ENCODE measurements around the gene KRT74. TPM values are rescaled to one million over a fixed set of nuclear protein-coding genes. Genes with fewer than 3 reads are reported as not detected.
A peak's percentile ranks its signal among the peaks of the same experiment; 100 is the strongest.

KRT74 gene
- total and polyA plus RNA-seq, 3 experiments from 2014 or later = not detected

DNA sequence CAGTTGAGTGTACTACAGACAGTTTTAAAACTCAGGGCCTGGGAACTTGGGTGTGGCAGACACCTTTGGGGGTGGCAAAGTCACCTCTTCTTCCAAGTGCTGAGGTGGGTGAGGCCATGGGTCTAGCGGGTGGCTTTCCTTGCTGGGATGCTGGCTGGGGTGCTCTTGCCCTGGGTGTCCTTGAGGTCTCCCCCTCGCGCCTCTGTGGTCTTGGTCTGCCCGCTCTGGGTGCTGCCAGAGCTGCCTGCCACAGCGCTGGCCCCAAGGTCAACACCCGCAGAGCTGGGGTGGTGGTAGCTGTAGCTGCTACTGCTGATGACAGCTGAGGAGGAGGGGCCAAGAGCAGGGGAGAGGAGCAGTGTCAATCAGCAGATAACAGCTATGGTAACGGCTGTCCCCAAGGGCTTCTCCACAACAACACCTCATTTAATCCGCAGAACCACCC, 6.8 kb downstream of the KRT74 start:
- peaks cover 0 to 2% (median 0%) of the 10 kb centered on the region in 3 donors for H3K36me3 Mint-ChIP-seq

GRCh38 chr12:52564582-52564981, 9.1 kb downstream of the KRT74 start:
- Histone ChIP-seq H3K4me3 (ENCODE audit: low read length) (no peak overlapping the region), H3K4me1 (ENCODE audit: insufficient read depth, low read length) (peaks cover 36% of the 10 kb centered on the region), H3K27me3 (ENCODE audit: insufficient read depth, low read length, poor library complexity, severe bottlenecking) (no peaks in the 10 kb centered on the region), H3K27ac (ENCODE audit: low read depth, low read length) (no peak overlapping the region), H3K36me3 (ENCODE audit: insufficient read depth, low read length) (no peaks in the 10 kb centered on the region), H3K9me3 (ENCODE audit: low read length) (no peaks in the 10 kb centered on the region)
- DNase-seq = no peak
- H3K36me3 Mint-ChIP-seq = peaks cover 0 to 2% (median 0%) of the 10 kb centered on the region in 3 donors
- H3K4me3 Mint-ChIP-seq = no peak overlapping the region
- no peaks in the 10 kb centered on the region for H3K9me3 Mint-ChIP-seq
- peaks cover 27 to 45% (median 35%) of the 10 kb centered on the region in 3 donors for H3K4me1 Mint-ChIP-seq
- ChIA-PET CTCF (no interaction called here), POLR2A (no interaction called here)
- H3K27ac Mint-ChIP-seq = peak overlapping the region in 1 of 8 donors; percentile 43
- H3K27me3 Mint-ChIP-seq = peaks cover 10 to 32% of the 10 kb centered on the region in 2 donors

More for the DNA sequence above, 6.8 kb downstream of the KRT74 start:
- Histone ChIP-seq H3K4me1 (ENCODE audit: insufficient read depth, low read length) (peaks cover 24% of the 10 kb centered on the region), H3K36me3 (ENCODE audit: insufficient read depth, low read length) (no peaks in the 10 kb centered on the region), H3K9me3 (ENCODE audit: low read length) (no peaks in the 10 kb centered on the region), H3K27me3 (ENCODE audit: insufficient read depth, low read length, poor library complexity, severe bottlenecking) (no peaks in the 10 kb centered on the region), H3K27ac (ENCODE audit: low read depth, low read length) (peak overlapping the region; percentile 82), H3K4me3 (ENCODE audit: low read length) (no peak overlapping the region)
- peak overlapping the region; percentile 79 to 97 (median 92) for H3K27ac Mint-ChIP-seq
- H3K4me1 Mint-ChIP-seq = peaks cover 15 to 34% (median 26%) of the 10 kb centered on the region in 3 donors
- peak overlapping the region; percentile 4 to 77 (median 66) for H3K4me3 Mint-ChIP-seq
- CTCF ChIA-PET = interaction anchor here (1.0 to 1.4 kb wide), 2 partner anchors 15 to 304 kb away, joined by 3 to 4 read pairs; no protein-coding TSS in a partner anchor
- no peaks in the 10 kb centered on the region for H3K9me3 Mint-ChIP-seq
- POLR2A ChIA-PET = interaction anchor here (0.6 kb wide), 1 partner anchor 11 kb away, joined by 4 read pairs; no protein-coding TSS in a partner anchor
- peak; percentile 23 to 85 (median 75) for DNase-seq
- H3K27me3 Mint-ChIP-seq = peaks cover 5 to 40% of the 10 kb centered on the region in 2 donors

GRCh38 chr12:52561880-52562449, 11.7 kb downstream of the KRT74 start:
- Mint-ChIP-seq H3K9me3 (no peaks in the 10 kb centered on the region), H3K36me3 (peaks cover 0 to 2% (median 0%) of the 10 kb centered on the region in 3 donors), H3K27me3 (peaks cover 7 to 19% of the 10 kb centered on the region in 2 donors), H3K4me3 (no peak overlapping the region), H3K27ac (peak overlapping the region in 1 of 8 donors; percentile 39), H3K4me1 (peaks cover 34 to 52% (median 43%) of the 10 kb centered on the region in 3 donors)
- H3K27me3 ChIP-seq (ENCODE audit: insufficient read depth, low read length, poor library complexity, severe bottlenecking) = no peaks in the 10 kb centered on the region
- no peak overlapping the region for H3K27ac ChIP-seq (ENCODE audit: low read depth, low read length)
- no peaks in the 10 kb centered on the region for H3K9me3 ChIP-seq (ENCODE audit: low read length)
- H3K36me3 ChIP-seq (ENCODE audit: insufficient read depth, low read length) = no peaks in the 10 kb centered on the region
- ChIA-PET CTCF (interaction anchor here (0.8 to 1.3 kb wide), 3 partner anchors 17 to 324 kb away, joined by 3 read pairs; no protein-coding TSS in a partner anchor), POLR2A (no interaction called here)
- H3K4me1 ChIP-seq (ENCODE audit: insufficient read depth, low read length) = peaks cover 25% of the 10 kb centered on the region
- no peak overlapping the region for H3K4me3 ChIP-seq (ENCODE audit: low read length)
- no peak for DNase-seq

DNA sequence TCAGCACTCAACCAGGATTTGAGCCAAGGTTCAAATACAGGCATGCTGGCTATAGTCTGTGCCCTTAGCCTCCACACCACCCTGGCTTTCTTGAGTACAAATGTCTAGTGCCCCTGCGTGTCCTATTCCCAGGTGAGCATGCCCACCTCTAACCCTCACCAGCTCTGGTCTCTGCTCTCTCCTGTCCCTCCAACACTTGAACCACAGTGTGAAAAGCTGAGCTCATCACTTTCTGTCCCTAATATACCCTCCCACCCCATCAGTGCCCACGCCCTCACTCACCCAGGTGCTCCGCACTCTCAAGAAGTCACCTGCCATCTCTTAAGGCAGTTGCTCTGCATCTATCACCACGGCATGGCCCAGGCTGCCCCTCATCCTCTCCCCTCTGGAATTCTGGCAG, 13.7 kb downstream of the KRT74 start:
- Mint-ChIP-seq H3K4me1 (peaks cover 48 to 61% (median 51%) of the 10 kb centered on the region in 3 donors), H3K4me3 (peak overlapping the region in 2 of 7 donors; percentile 34 to 59), H3K9me3 (no peaks in the 10 kb centered on the region), H3K27ac (peak overlapping the region; percentile 28 to 95 (median 70)), H3K36me3 (peaks cover 0 to 2% (median 0%) of the 10 kb centered on the region in 3 donors), H3K27me3 (peaks cover 7 to 8% of the 10 kb centered on the region in 2 donors)
- Histone ChIP-seq H3K27me3 (ENCODE audit: insufficient read depth, low read length, poor library complexity, severe bottlenecking) (no peaks in the 10 kb centered on the region), H3K9me3 (ENCODE audit: low read length) (no peaks in the 10 kb centered on the region), H3K36me3 (ENCODE audit: insufficient read depth, low read length) (no peaks in the 10 kb centered on the region), H3K27ac (ENCODE audit: low read depth, low read length) (no peak overlapping the region), H3K4me3 (ENCODE audit: low read length) (no peak overlapping the region), H3K4me1 (ENCODE audit: insufficient read depth, low read length) (peaks cover 36% of the 10 kb centered on the region)
- CTCF ChIA-PET = interaction anchor here (1.2 to 1.9 kb wide), 2 partner anchors 16 to 22 kb away, joined by 3 to 5 read pairs; no protein-coding TSS in a partner anchor
- DNase-seq = no peak
- POLR2A ChIA-PET = no interaction called here

DNA sequence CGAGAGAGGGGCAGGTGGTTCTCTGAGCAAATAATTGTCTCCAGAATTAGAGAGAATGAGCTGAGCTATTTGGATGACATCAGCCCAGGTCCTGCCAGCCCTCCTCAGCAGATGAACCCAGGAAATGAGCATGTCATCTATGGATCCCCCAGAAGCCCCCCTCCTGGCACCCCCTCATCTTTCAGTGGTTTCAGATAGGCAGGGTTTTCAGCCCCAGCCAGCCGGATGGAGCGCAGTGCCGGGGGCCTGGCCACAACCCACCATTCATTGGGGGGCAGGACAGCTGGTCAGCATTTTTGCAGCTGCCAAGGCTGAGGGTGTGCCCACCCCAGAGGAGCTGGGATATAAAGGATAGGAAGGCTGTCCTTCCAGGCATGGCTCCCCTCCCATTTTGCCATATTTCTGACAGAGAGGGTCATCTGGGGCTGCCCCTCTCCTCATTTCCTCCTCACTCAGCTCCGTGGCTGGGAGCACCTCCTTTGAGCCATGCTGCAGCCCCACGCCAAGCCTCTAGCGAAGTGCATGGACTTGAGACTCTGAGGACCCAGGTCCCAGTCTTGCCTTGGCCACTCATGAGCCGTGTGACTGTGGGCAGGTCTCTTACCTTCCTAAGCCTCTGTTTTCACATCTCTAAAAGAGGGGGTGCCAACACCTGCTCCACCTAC, 14.7 kb downstream of the KRT74 start:
- peaks cover 49 to 70% (median 62%) of the 10 kb centered on the region in 3 donors for H3K4me1 Mint-ChIP-seq
- DNase-seq = peak in 3 of 5 donors; percentile 5 to 53 (median 19)
- H3K27me3 Mint-ChIP-seq = peaks cover 4 to 6% of the 10 kb centered on the region in 2 donors
- H3K4me1 ChIP-seq (ENCODE audit: insufficient read depth, low read length) = peaks cover 36% of the 10 kb centered on the region
- H3K27ac ChIP-seq (ENCODE audit: low read depth, low read length) = no peak overlapping the region
- H3K36me3 ChIP-seq (ENCODE audit: insufficient read depth, low read length) = no peaks in the 10 kb centered on the region
- H3K4me3 ChIP-seq (ENCODE audit: low read length) = no peak overlapping the region
- CTCF ChIA-PET = no interaction called here
- H3K4me3 Mint-ChIP-seq = peak overlapping the region in 6 of 7 donors; percentile 38 to 88 (median 66)
- H3K27me3 ChIP-seq (ENCODE audit: insufficient read depth, low read length, poor library complexity, severe bottlenecking) = no peaks in the 10 kb centered on the region
- no peaks in the 10 kb centered on the region for H3K9me3 Mint-ChIP-seq
- peak overlapping the region; percentile 35 to 95 (median 79) for H3K27ac Mint-ChIP-seq
- H3K36me3 Mint-ChIP-seq = peaks cover 0 to 2% (median 0%) of the 10 kb centered on the region in 3 donors
- H3K9me3 ChIP-seq (ENCODE audit: low read length) = no peaks in the 10 kb centered on the region
- POLR2A ChIA-PET = no interaction called here

DNA sequence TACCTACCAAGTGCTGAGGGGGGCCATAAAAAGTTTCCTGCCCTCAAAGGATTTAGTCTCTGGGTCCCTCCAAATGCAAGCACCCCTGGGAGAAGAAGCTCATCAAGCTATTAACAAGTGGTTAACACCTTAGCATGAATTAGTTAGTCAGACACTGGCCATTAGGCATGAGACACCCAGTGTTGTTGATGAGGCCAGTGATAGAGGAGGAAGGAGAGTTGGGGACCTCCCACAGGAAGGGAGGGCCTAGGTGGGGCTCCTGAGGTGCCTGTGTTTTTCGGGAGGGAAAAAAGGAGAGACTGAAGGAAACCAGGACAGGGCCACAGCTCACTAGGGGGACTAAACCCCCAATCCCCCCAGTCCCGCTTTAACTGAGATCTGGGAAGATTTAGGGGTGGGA, 16.2 kb downstream of the KRT74 start:
- CTCF ChIA-PET = no interaction called here
- Histone ChIP-seq H3K4me3 (ENCODE audit: low read length) (no peak overlapping the region), H3K9me3 (ENCODE audit: low read length) (no peaks in the 10 kb centered on the region), H3K27ac (ENCODE audit: low read depth, low read length) (no peak overlapping the region), H3K4me1 (ENCODE audit: insufficient read depth, low read length) (peaks cover 36% of the 10 kb centered on the region), H3K27me3 (ENCODE audit: insufficient read depth, low read length, poor library complexity, severe bottlenecking) (no peaks in the 10 kb centered on the region), H3K36me3 (ENCODE audit: insufficient read depth, low read length) (no peaks in the 10 kb centered on the region)
- Mint-ChIP-seq H3K27me3 (peaks cover 3 to 6% of the 10 kb centered on the region in 2 donors), H3K36me3 (no peaks in the 10 kb centered on the region), H3K4me1 (peaks cover 49 to 75% (median 68%) of the 10 kb centered on the region in 3 donors), H3K9me3 (no peaks in the 10 kb centered on the region), H3K27ac (peak overlapping the region in 6 of 8 donors; percentile 45 to 97 (median 67)), H3K4me3 (peak overlapping the region in 5 of 7 donors; percentile 6 to 74 (median 41))
- DNase-seq = no peak
- POLR2A ChIA-PET = no interaction called here

GRCh38 chr12:52555577-52555976, 18.1 kb downstream of the KRT74 start:
- ChIA-PET POLR2A (interaction anchor here (1.2 kb wide), 1 partner anchor 11 kb away, joined by 4 read pairs; no protein-coding TSS in a partner anchor), CTCF (no interaction called here)
- no peaks in the 10 kb centered on the region for H3K9me3 ChIP-seq (ENCODE audit: low read length)
- H3K4me3 ChIP-seq (ENCODE audit: low read length) = no peak overlapping the region
- Mint-ChIP-seq H3K27me3 (peaks cover 2 to 7% of the 10 kb centered on the region in 2 donors), H3K9me3 (no peaks in the 10 kb centered on the region), H3K36me3 (no peaks in the 10 kb centered on the region), H3K4me3 (peak overlapping the region in 3 of 7 donors; percentile 20 to 67 (median 43)), H3K4me1 (peaks cover 45 to 66% (median 63%) of the 10 kb centered on the region in 3 donors), H3K27ac (peak overlapping the region in 7 of 8 donors; percentile 16 to 86 (median 68))
- no peaks in the 10 kb centered on the region for H3K36me3 ChIP-seq (ENCODE audit: insufficient read depth, low read length)
- H3K27ac ChIP-seq (ENCODE audit: low read depth, low read length) = no peak overlapping the region
- peaks cover 33% of the 10 kb centered on the region for H3K4me1 ChIP-seq (ENCODE audit: insufficient read depth, low read length)
- peak in 2 of 5 donors; percentile 15 to 56 for DNase-seq
- H3K27me3 ChIP-seq (ENCODE audit: insufficient read depth, low read length, poor library complexity, severe bottlenecking) = no peaks in the 10 kb centered on the region
